Type B pancreatic cell (in vitro differentiated cells): ENCODE results near the gene INO80D. TPM values are rescaled to one million over a fixed set of nuclear protein-coding genes. Genes with fewer than 3 reads are reported as not detected.
"Not testable (repeated sequence)": the region's sequence is repeated elsewhere in the genome, so short reads cannot be mapped to it uniquely, and the experiment has no call there.

Source experiments
- DNase-seq: peaks from one replicate; pipeline ENCODE4 v3.0.0; 2021; ENCODE audit warnings: mixed read lengths; ENCODE audit not compliant: unreplicated experiment; ENCODE audit errors: extremely low spot score
- H3K27ac Mint-ChIP-seq: 2 replicates; pipeline ENCODE4 v1.8.0; 2021; ENCODE audit warnings: mild to moderate bottlenecking, mixed read lengths
- H3K27me3 Mint-ChIP-seq: 2 replicates; pipeline ENCODE4 v1.8.0; 2021; ENCODE audit warnings: mixed read lengths
- H3K36me3 Mint-ChIP-seq: 2 replicates; pipeline ENCODE4 v1.8.0; 2021; ENCODE audit warnings: mixed read lengths
- H3K4me1 Mint-ChIP-seq: one replicate; pipeline ENCODE4 v1.8.0; 2021; ENCODE audit warnings: mixed read lengths; ENCODE audit not compliant: unreplicated experiment
- H3K4me3 Mint-ChIP-seq: 2 replicates; pipeline ENCODE4 v1.8.0; 2021; ENCODE audit warnings: mild to moderate bottlenecking, mixed read lengths
- H3K9me3 Mint-ChIP-seq: 2 replicates; pipeline ENCODE4 v1.8.0; 2021; ENCODE audit warnings: mixed read lengths
- total RNA-seq: library from RNA; stranded (reverse); gene quantifications from 2 replicates; pipeline ENCODE4 v1.2.1, GENCODE V29; 2021; ENCODE audit warnings: low replicate concordance
- TF ChIP-seq, protein P1 (sequence below): fragments of 200-600 bp; sonication (generic); conservative IDR thresholded peaks from 2 replicates; pipeline ENCODE4 v1.5.0; 2021; ENCODE audit warnings: antibody characterized with exemption, mild to moderate bottlenecking

Gene INO80D
- total RNA-seq, 1 donor from 2014 or later = 20.4 TPM

GRCh38 chr2:206112846-206113547 is 27.0 kb upstream of the INO80D start:
- Mint-ChIP-seq H3K9me3 (no peaks in the 10 kb centered on the region), H3K4me1 (no peaks in the 10 kb centered on the region), H3K27ac (no peak overlapping the region), H3K36me3 (peaks cover 25% of the 10 kb centered on the region), H3K27me3 (no peaks in the 10 kb centered on the region), H3K4me3 (no peak overlapping the region)
- DNase-seq = no peak
- TF ChIP-seq, protein P1, sequence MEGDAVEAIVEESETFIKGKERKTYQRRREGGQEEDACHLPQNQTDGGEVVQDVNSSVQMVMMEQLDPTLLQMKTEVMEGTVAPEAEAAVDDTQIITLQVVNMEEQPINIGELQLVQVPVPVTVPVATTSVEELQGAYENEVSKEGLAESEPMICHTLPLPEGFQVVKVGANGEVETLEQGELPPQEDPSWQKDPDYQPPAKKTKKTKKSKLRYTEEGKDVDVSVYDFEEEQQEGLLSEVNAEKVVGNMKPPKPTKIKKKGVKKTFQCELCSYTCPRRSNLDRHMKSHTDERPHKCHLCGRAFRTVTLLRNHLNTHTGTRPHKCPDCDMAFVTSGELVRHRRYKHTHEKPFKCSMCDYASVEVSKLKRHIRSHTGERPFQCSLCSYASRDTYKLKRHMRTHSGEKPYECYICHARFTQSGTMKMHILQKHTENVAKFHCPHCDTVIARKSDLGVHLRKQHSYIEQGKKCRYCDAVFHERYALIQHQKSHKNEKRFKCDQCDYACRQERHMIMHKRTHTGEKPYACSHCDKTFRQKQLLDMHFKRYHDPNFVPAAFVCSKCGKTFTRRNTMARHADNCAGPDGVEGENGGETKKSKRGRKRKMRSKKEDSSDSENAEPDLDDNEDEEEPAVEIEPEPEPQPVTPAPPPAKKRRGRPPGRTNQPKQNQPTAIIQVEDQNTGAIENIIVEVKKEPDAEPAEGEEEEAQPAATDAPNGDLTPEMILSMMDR = no peak

- H3K27ac Mint-ChIP-seq = no peak overlapping the region
- H3K4me3 Mint-ChIP-seq = no peak overlapping the region
- peaks cover 25% of the 10 kb centered on the region for H3K36me3 Mint-ChIP-seq
- DNase-seq = no peak
- H3K4me1 Mint-ChIP-seq = no peaks in the 10 kb centered on the region
- TF ChIP-seq, protein P1 = no peak
- no peaks in the 10 kb centered on the region for H3K27me3 Mint-ChIP-seq
- no peaks in the 10 kb centered on the region for H3K9me3 Mint-ChIP-seq
These were observed 26.1 kb upstream of the INO80D start for GRCh38 chr2:206112108-206112507.

GRCh38 chr2:206108713-206109112 is 22.7 kb upstream of the INO80D start:
- Mint-ChIP-seq H3K27ac (no peak overlapping the region), H3K36me3 (peaks cover 11% of the 10 kb centered on the region), H3K4me3 (no peak overlapping the region), H3K4me1 (no peaks in the 10 kb centered on the region), H3K27me3 (no peaks in the 10 kb centered on the region), H3K9me3 (no peaks in the 10 kb centered on the region)
- DNase-seq = no peak
- TF ChIP-seq, protein P1 = no peak

GRCh38 chr2:206105541-206105940 is 19.6 kb upstream of the INO80D start:
- Mint-ChIP-seq H3K4me1 (no peaks in the 10 kb centered on the region), H3K9me3 (no peaks in the 10 kb centered on the region), H3K27ac (no peak overlapping the region), H3K27me3 (no peaks in the 10 kb centered on the region), H3K36me3 (no peaks in the 10 kb centered on the region), H3K4me3 (no peak overlapping the region)
- DNase-seq = no peak
- TF ChIP-seq, protein P1 = no peak

- Mint-ChIP-seq H3K36me3 (no peaks in the 10 kb centered on the region), H3K9me3 (no peaks in the 10 kb centered on the region), H3K27me3 (no peaks in the 10 kb centered on the region), H3K4me3 (no peak overlapping the region), H3K27ac (no peak overlapping the region), H3K4me1 (no peaks in the 10 kb centered on the region)
- DNase-seq = no peak
- TF ChIP-seq, protein P1 = no peak
These were observed 19.1 kb upstream of the INO80D start for GRCh38 chr2:206105038-206105437.

DNA sequence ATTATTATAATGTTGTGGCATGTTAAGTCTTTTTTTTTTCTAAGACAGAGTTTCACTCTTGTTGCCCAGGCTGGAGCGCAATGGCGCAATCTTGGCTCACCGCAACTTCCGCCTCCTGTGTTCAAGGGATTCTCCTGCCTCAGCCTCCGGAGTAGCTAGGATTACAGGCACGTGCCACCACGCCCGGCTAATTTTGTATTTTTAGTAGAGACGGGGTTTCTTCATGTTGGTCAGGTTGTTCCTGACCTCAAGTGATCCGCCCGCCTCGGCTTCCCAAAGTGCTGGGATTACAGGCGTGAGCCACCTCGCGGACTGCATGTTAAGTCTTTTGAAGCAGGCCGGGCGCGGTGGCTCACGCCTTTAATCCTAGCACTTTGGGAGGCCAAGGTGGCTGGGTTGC is 12.9 kb upstream of the INO80D start:
- H3K4me1 Mint-ChIP-seq, H3K36me3 Mint-ChIP-seq, DNase-seq, H3K27ac Mint-ChIP-seq, H3K9me3 Mint-ChIP-seq, H3K27me3 Mint-ChIP-seq, H3K4me3 Mint-ChIP-seq: not testable (repeated sequence)
